HEK293 (cell line): ENCODE measurements around the gene HNRNPL.

ENCODE experiments used
- CTCF ChIA-PET: fragments of 350-600 bp; formaldehyde crosslinking; extraction: SDS; loops from one replicate; lab custom pipeline; 2021; ENCODE audit warnings: antibody characterized with exemption; lab: Yijun Ruan, JAX
- POLR2A ChIA-PET: fragments of 300-600 bp; formaldehyde crosslinking; extraction: SDS; loops from one replicate; lab custom pipeline; 2020; ENCODE audit warnings: antibody characterized with exemption, inconsistent platforms; lab: Yijun Ruan, JAX
- H3K27ac ChIP-seq: fragments of 200-500 bp; sonication (Bioruptor generic); 2 replicates; pipeline ENCODE4 v1.5.1; 2014; ENCODE audit warnings: low read depth, low read length, control low read depth, inconsistent platforms; ENCODE audit errors: extremely low read depth
- H3K36me3 ChIP-seq, 2 experiments: fragments of 200-500 bp in 1 of 2; sonication (Bioruptor generic) in 1 of 2; 1 replicate in 1 of 2; 2 replicates in 1 of 2; pipeline ENCODE4 v1.5.1; 2014 to 2017; ENCODE audit warnings: inconsistent platforms in 2 of 2, low read length in 2 of 2; ENCODE audit not compliant: control insufficient read depth in 2 of 2, insufficient read depth in 1 of 2
- H3K4me1 ChIP-seq: fragments of 200-500 bp; sonication (Bioruptor generic); 2 replicates; pipeline ENCODE4 v1.5.1; 2014; ENCODE audit warnings: mild to moderate bottlenecking, low read length, inconsistent platforms; ENCODE audit not compliant: control insufficient read depth, insufficient read depth
- H3K4me3 ChIP-seq: 2 replicates; pipeline ENCODE4 v1.5.1; 2011; ENCODE audit warnings: low read depth, mild to moderate bottlenecking, control low read depth, low read length, moderate library complexity
- H3K9me3 ChIP-seq: fragments of 200-500 bp; sonication (Bioruptor generic); 2 replicates; pipeline ENCODE4 v1.5.1; 2014; ENCODE audit warnings: low read depth, low read length, inconsistent platforms; ENCODE audit not compliant: control insufficient read depth, insufficient read depth
- FEZF1 ChIP-seq: fragments of 450-650 bp; formaldehyde crosslinking; IDR thresholded peaks from 2 replicates; pipeline ENCODE4 v1.5.1; 2016; ENCODE audit warnings: missing biosample characterization, missing genetic modification characterization
- HOXD13 ChIP-seq: sonication (generic); formaldehyde crosslinking; IDR thresholded peaks from 2 replicates; pipeline ENCODE4 v1.8.0; 2022; ENCODE audit warnings: missing genetic modification reagents, borderline replicate concordance
- IKZF3 ChIP-seq: fragments of 450-650 bp; IDR thresholded peaks from 2 replicates; pipeline ENCODE4 v1.5.0; 2018; ENCODE audit warnings: missing biosample characterization, mild to moderate bottlenecking, missing genetic modification characterization, moderate library complexity
- SCRT1 ChIP-seq: fragments of 450-650 bp; formaldehyde crosslinking; IDR thresholded peaks from 2 replicates; pipeline ENCODE4 v1.5.1; 2016; ENCODE audit warnings: missing biosample characterization, missing genetic modification characterization, borderline replicate concordance
- SP3 ChIP-seq: fragments of 450-650 bp; formaldehyde crosslinking; IDR thresholded peaks from 2 replicates; pipeline ENCODE4 v1.5.1; 2016; ENCODE audit warnings: missing biosample characterization, missing genetic modification characterization
- YY1 ChIP-seq: fragments of 450-650 bp; formaldehyde crosslinking; IDR thresholded peaks from 2 replicates; pipeline ENCODE4 v1.5.1; 2018; ENCODE audit warnings: missing biosample characterization, missing genetic modification characterization
- ZBTB1 ChIP-seq: fragments of 450-650 bp; formaldehyde crosslinking; IDR thresholded peaks from 2 replicates; pipeline ENCODE4 v1.5.1; 2016; ENCODE audit warnings: missing biosample characterization, missing genetic modification characterization
- ZBTB17 ChIP-seq: fragments of 450-650 bp; formaldehyde crosslinking; IDR thresholded peaks from 2 replicates; pipeline ENCODE4 v1.5.1; 2016; ENCODE audit warnings: missing biosample characterization, missing genetic modification characterization
- ZBTB44 ChIP-seq: fragments of 450-650 bp; IDR thresholded peaks from 2 replicates; pipeline ENCODE4 v1.5.1; 2018; ENCODE audit warnings: missing biosample characterization, mild to moderate bottlenecking, missing genetic modification characterization
- ZNF157 ChIP-seq: fragments of 450-650 bp; formaldehyde crosslinking; IDR thresholded peaks from 2 replicates; pipeline ENCODE4 v1.5.1; 2016; ENCODE audit warnings: missing biosample characterization, missing genetic modification characterization
- ZNF23 ChIP-seq: fragments of 450-650 bp; formaldehyde crosslinking; IDR thresholded peaks from 2 replicates; pipeline ENCODE4 v1.5.1; 2016; ENCODE audit warnings: missing biosample characterization, missing genetic modification characterization, borderline replicate concordance
- ZNF280C ChIP-seq: fragments of 450-650 bp; formaldehyde crosslinking; IDR thresholded peaks from 2 replicates; pipeline ENCODE4 v1.5.1; 2016; ENCODE audit warnings: missing biosample characterization, missing genetic modification characterization
- ZNF311 ChIP-seq: fragments of 450-650 bp; formaldehyde crosslinking; IDR thresholded peaks from 2 replicates; pipeline ENCODE4 v1.5.1; 2017; ENCODE audit warnings: missing biosample characterization, missing genetic modification characterization, borderline replicate concordance
- ZNF510 ChIP-seq: fragments of 450-650 bp; formaldehyde crosslinking; IDR thresholded peaks from 2 replicates; pipeline ENCODE4 v1.5.1; 2018; ENCODE audit warnings: mild to moderate bottlenecking, missing genetic modification characterization, missing biosample characterization; ENCODE audit not compliant: insufficient replicate concordance
- ZNF521 ChIP-seq: fragments of 450-650 bp; formaldehyde crosslinking; IDR thresholded peaks from 2 replicates; pipeline ENCODE4 v1.5.1; 2017; ENCODE audit warnings: missing biosample characterization, mild to moderate bottlenecking, missing genetic modification characterization
- ZNF548 ChIP-seq: fragments of 450-650 bp; formaldehyde crosslinking; IDR thresholded peaks from 2 replicates; pipeline ENCODE4 v1.5.1; 2016; ENCODE audit warnings: missing biosample characterization, missing genetic modification characterization
- ZNF610 ChIP-seq: fragments of 450-650 bp; formaldehyde crosslinking; IDR thresholded peaks from 2 replicates; pipeline ENCODE4 v1.5.1; 2016; ENCODE audit warnings: missing biosample characterization, missing genetic modification characterization, borderline replicate concordance
- ZNF670 ChIP-seq: fragments of 450-650 bp; formaldehyde crosslinking; IDR thresholded peaks from 2 replicates; pipeline ENCODE4 v1.5.1; 2016; ENCODE audit warnings: missing biosample characterization, missing genetic modification characterization, low read depth
- ZNF747 ChIP-seq: fragments of 450-650 bp; formaldehyde crosslinking; IDR thresholded peaks from 2 replicates; pipeline ENCODE4 v1.5.1; 2016; ENCODE audit warnings: missing biosample characterization, missing genetic modification characterization
- ZNF791 ChIP-seq: fragments of 450-650 bp; formaldehyde crosslinking; IDR thresholded peaks from 2 replicates; pipeline ENCODE4 v1.5.1; 2016; ENCODE audit warnings: missing biosample characterization, missing genetic modification characterization
- ZSCAN18 ChIP-seq: fragments of 450-650 bp; formaldehyde crosslinking; IDR thresholded peaks from 2 replicates; pipeline ENCODE4 v1.5.1; 2016; ENCODE audit warnings: missing biosample characterization, missing genetic modification characterization
- TF ChIP-seq, protein P1 (sequence below): fragments of 450-650 bp; formaldehyde crosslinking; IDR thresholded peaks from 2 replicates; pipeline ENCODE4 v1.5.1; 2016; ENCODE audit warnings: missing biosample characterization, missing genetic modification characterization

The HNRNPL gene

DNA sequence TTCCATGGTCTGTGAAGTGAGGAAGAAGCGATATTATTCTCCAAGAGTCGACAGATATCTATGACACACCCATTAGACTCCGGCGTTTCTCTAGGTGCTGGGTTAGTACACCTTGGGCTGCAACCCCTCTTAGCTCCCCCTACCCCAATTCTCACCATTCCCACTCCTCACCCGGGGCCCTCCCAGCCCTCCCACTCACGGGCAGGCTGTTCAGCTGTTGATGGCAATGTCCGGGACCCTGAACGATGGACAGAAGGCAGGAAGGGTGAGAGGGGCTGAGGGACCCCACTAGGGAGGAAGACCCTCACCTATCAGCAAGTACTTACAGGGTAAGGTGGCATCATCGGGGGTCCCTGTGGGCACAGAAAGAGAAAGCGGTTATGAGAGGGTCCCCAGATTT, 46.2 kb downstream of the HNRNPL start:
- no peaks in the 10 kb centered on the region for H3K4me1 ChIP-seq
- ChIA-PET POLR2A (interaction anchor here (0.7 kb wide), 1 partner anchor 112 kb away, joined by 4 read pairs; no protein-coding TSS in a partner anchor), CTCF (interaction anchor here (0.6 to 1.7 kb wide), 2 partner anchors 34 to 155 kb away, joined by 3 to 6 read pairs; no protein-coding TSS in a partner anchor)
- H3K9me3 ChIP-seq = no peaks in the 10 kb centered on the region; the same call in 1 of the 2 replicates
- no peak overlapping the region for H3K27ac ChIP-seq
- no peaks in the 10 kb centered on the region; a peak in 1 of 3 replicates for H3K36me3 ChIP-seq
- TF ChIP-seq YY1 (tag by site-specific recombination) = no peak
- no peak for TF ChIP-seq ZNF280C (tag by site-specific recombination)
- TF ChIP-seq ZNF610 (tag by site-specific recombination) = no peak
- TF ChIP-seq HOXD13 = no peak
- no peak for TF ChIP-seq SP3 (tag by site-specific recombination)
- TF ChIP-seq SCRT1 = no peak
- no peak overlapping the region for H3K4me3 ChIP-seq

GRCh38 chr19:38801359-38802095, 48.3 kb downstream of the HNRNPL start:
- H3K36me3 ChIP-seq = no peaks in the 10 kb centered on the region; a peak in 1 of 3 replicates
- H3K4me1 ChIP-seq = no peaks in the 10 kb centered on the region
- H3K27ac ChIP-seq = no peak overlapping the region
- TF ChIP-seq ZSCAN18 (tag by site-specific recombination) (no peak), ZNF521 (0 out of 2 replicates have a peak, but pooled peaks have one; percentile 5)
- ChIA-PET POLR2A (interaction anchor here (0.6 kb wide), 1 partner anchor 298 kb away, joined by 6 read pairs; no protein-coding TSS in a partner anchor), CTCF (interaction anchor here (0.5 to 2.3 kb wide), 6 partner anchors 16 to 88 kb away, joined by 3 to 10 read pairs (median 4); no protein-coding TSS in a partner anchor)
- H3K9me3 ChIP-seq = no peaks in the 10 kb centered on the region; the same call in 1 of the 2 replicates
- H3K4me3 ChIP-seq = no peak overlapping the region

GRCh38 chr19:38800577-38801347, 49.0 kb downstream of the HNRNPL start:
- H3K4me3 ChIP-seq = no peak overlapping the region
- no peak overlapping the region for H3K27ac ChIP-seq
- ChIA-PET CTCF (interaction anchor here (0.5 to 2.3 kb wide), 4 partner anchors 17 to 87 kb away, joined by 3 to 10 read pairs (median 8); no protein-coding TSS in a partner anchor), POLR2A (interaction anchor here (0.9 kb wide), 1 partner anchor 35 kb away, joined by 3 read pairs; no protein-coding TSS in a partner anchor)
- H3K9me3 ChIP-seq = no peaks in the 10 kb centered on the region; the same call in 1 of the 2 replicates
- H3K36me3 ChIP-seq = no peaks in the 10 kb centered on the region; a peak in 1 of 3 replicates
- no peaks in the 10 kb centered on the region for H3K4me1 ChIP-seq
- TF ChIP-seq FEZF1 = no peak
- TF ChIP-seq ZNF157 (tag by site-specific recombination) = 0 out of 2 replicates have a peak, but pooled peaks have one; percentile 18
- TF ChIP-seq ZNF23 (tag by site-specific recombination) = no peak; the same call in 1 of the 2 replicates
- TF ChIP-seq, protein P1, sequence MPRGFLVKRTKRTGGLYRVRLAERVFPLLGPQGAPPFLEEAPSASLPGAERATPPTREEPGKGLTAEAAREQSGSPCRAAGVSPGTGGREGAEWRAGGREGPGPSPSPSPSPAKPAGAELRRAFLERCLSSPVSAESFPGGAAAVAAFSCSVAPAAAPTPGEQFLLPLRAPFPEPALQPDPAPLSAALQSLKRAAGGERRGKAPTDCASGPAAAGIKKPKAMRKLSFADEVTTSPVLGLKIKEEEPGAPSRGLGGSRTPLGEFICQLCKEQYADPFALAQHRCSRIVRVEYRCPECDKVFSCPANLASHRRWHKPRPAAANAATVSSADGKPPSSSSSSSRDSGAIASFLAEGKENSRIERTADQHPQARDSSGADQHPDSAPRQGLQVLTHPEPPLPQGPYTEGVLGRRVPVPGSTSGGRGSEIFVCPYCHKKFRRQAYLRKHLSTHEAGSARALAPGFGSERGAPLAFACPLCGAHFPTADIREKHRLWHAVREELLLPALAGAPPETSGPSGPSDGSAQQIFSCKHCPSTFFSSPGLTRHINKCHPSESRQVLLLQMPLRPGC (tag by site-specific recombination) = no peak
- no peak for TF ChIP-seq ZBTB44
- TF ChIP-seq ZNF747 = no peak
- peak; percentile 76 for TF ChIP-seq ZNF791 (tag by site-specific recombination)
- peak; percentile 100 for TF ChIP-seq ZBTB17
- no peak for TF ChIP-seq ZNF670 (tag by site-specific recombination)
- no peak for TF ChIP-seq ZNF510 (tag by site-specific recombination)
- TF ChIP-seq ZNF311 (tag by site-specific recombination) = peak; percentile 33; the same call in 1 of the 2 replicates
- TF ChIP-seq ZBTB1 (tag by site-specific recombination) = no peak
- TF ChIP-seq IKZF3 (tag by site-specific recombination) = no peak
- TF ChIP-seq ZNF548 (tag by site-specific recombination) = no peak; the same call in 1 of the 2 replicates
